Esophagus squamous epithelium (tissue), 5 donors: Measurements from ENCODE around the gene RNF6. TPM values are rescaled to one million over a fixed set of nuclear protein-coding genes. Genes with fewer than 3 reads are reported as not detected.

Experiments
- DNase-seq: peaks from one replicate; lab custom pipeline; 2025; lab: John Stamatoyannopoulos, UW
- H3K27ac ChIP-seq, 4 donors: fragments of 200-600 bp; sonication (generic); one replicate each; pipeline ENCODE4 v1.5.1; 2016 to 2019; ENCODE audit warnings: mild to moderate bottlenecking in 1 of 4
- H3K27me3 ChIP-seq, 4 donors: fragments of 200-600 bp; sonication (generic); 1 replicate in 3 of 4; 2 replicates in 1 of 4; pipeline versions ENCODE4 v1.5.1 to v1.6.0; 2017 to 2021; ENCODE audit warnings: antibody characterized with exemption in 1 of 4
- H3K36me3 ChIP-seq, 3 donors: fragments of 200-600 bp; sonication (generic); one replicate each; pipeline ENCODE4 v1.5.1; 2016 to 2019
- H3K4me1 ChIP-seq, 3 donors: fragments of 200-600 bp; sonication (generic); one replicate each; pipeline ENCODE4 v1.5.1; 2017 to 2019
- H3K4me3 ChIP-seq, 4 donors: fragments of 200-600 bp; sonication (generic); 1 replicate in 3 of 4; 2 replicates in 1 of 4; pipeline ENCODE4 v1.5.1; 2016 to 2019; ENCODE audit warnings: mild to moderate bottlenecking in 2 of 4, moderate library complexity in 1 of 4
- H3K9me3 ChIP-seq, 3 donors: fragments of 200-600 bp; sonication (generic); one replicate each; pipeline ENCODE4 v1.5.1; 2016 to 2019
- POLR2A ChIP-seq, 4 donors: fragments of 450-650 bp; IDR thresholded peaks; one replicate each; pipeline ENCODE4 v1.6.1; 2017; ENCODE audit warnings: antibody characterized with exemption in 4 of 4, mild to moderate bottlenecking in 4 of 4, moderate library complexity in 3 of 4
- WGBS, 2 donors: methylation state at CpG; one replicate each; pipeline ENCODE4 v1.1.5; 2018; 5-methylcytosine and 5-hydroxymethylcytosine counted together
- intact Hi-C: fragments of 100-400 bp; cut with DNase I; formaldehyde crosslinking; loops from one replicate; pipeline ENCODE4 v1.15.0; 2022
- total RNA-seq, 4 donors: library from RNA; depleted of rRNA; stranded (reverse); fragments of >200 nt; gene quantifications; one replicate each; pipeline ENCODE4 v1.1.0, GENCODE V29; 2016
- TF ChIP-seq, protein P1 (sequence below), 6 experiments: fragments of 450-650 bp in 4 of 6; fragments of 200-600 bp in 2 of 6; sonication (generic) in 2 of 6; IDR thresholded peaks; one replicate each; pipeline ENCODE4 v1.5.1; 2016 to 2019; ENCODE audit warnings: antibody characterized with exemption in 6 of 6, mild to moderate bottlenecking in 4 of 6, moderate library complexity in 4 of 6
- donor health status: DM: yes; HTN: yes; CAD: no.

Gene RNF6
- total RNA-seq, 4 donors from 2014 or later: 23.4 to 41.4 (median 29.6) TPM

DNA sequence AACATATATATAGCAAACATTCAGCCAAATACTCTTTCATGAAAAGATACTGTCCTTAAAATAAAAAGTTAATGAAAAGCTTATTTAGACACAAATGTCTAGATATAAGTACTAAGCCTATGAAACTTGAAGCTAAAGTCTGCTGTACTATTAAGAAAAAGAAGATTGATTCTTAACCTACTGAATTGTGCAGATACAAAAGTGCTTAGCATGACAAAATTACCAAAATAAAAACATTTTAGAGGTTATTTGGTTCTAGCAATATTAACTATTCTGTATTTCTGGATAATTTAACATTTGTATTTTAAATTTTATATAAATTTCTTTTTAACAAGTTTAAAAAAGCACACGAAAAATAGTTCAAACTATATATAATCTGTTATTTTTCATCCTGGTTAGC lies 8.8 kb downstream of the RNF6 start:
- Histone ChIP-seq H3K36me3 (peaks cover 17 to 95% (median 33%) of the 10 kb centered on the region in 3 donors), H3K9me3 (no peaks in the 10 kb centered on the region), H3K27ac (no peak overlapping the region), H3K4me3 (no peak overlapping the region), H3K27me3 (no peaks in the 10 kb centered on the region), H3K4me1 (no peaks in the 10 kb centered on the region)
- no peak for DNase-seq
- TF ChIP-seq, protein P1, sequence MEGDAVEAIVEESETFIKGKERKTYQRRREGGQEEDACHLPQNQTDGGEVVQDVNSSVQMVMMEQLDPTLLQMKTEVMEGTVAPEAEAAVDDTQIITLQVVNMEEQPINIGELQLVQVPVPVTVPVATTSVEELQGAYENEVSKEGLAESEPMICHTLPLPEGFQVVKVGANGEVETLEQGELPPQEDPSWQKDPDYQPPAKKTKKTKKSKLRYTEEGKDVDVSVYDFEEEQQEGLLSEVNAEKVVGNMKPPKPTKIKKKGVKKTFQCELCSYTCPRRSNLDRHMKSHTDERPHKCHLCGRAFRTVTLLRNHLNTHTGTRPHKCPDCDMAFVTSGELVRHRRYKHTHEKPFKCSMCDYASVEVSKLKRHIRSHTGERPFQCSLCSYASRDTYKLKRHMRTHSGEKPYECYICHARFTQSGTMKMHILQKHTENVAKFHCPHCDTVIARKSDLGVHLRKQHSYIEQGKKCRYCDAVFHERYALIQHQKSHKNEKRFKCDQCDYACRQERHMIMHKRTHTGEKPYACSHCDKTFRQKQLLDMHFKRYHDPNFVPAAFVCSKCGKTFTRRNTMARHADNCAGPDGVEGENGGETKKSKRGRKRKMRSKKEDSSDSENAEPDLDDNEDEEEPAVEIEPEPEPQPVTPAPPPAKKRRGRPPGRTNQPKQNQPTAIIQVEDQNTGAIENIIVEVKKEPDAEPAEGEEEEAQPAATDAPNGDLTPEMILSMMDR (IDR thresholded peaks at IDR 0.05): no peak
- no peak for TF ChIP-seq POLR2A (IDR thresholded peaks at IDR 0.05)
- intact Hi-C loops: no loop called here
- WGBS, 2 donors: 80 to 83% methylated on average over 1 of the region's 1 CpG

DNA sequence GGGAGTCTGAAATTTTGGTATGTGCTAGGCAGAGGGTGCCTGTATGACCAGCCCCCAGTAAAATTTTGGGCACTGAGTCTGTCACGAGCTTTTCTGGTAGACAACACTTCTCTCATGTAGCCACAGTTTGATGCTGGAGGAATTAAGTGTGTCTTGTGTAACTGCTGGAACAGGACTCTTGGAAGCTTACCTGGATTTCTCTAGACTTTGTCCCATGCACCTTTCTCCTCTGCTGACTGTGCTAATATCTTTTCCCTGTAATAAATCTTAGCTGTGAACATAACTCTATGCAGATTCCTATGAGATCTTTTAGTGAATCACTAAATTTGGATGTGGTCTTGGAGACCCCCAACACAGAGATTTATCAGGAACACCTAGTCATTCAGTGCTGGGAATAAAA lies 13.8 kb downstream of the RNF6 start:
- Histone ChIP-seq H3K27ac (no peak overlapping the region), H3K4me1 (no peaks in the 10 kb centered on the region), H3K27me3 (no peaks in the 10 kb centered on the region), H3K36me3 (peaks cover 0 to 77% (median under 1%) of the 10 kb centered on the region in 3 donors), H3K9me3 (no peaks in the 10 kb centered on the region), H3K4me3 (no peak overlapping the region)
- TF ChIP-seq, protein P1 (IDR thresholded peaks at IDR 0.05): no peak
- no peak for DNase-seq
- intact Hi-C loops: no loop called here
- 63 to 83% methylated on average over 1 of the region's 1 CpG for WGBS, 2 donors

DNA sequence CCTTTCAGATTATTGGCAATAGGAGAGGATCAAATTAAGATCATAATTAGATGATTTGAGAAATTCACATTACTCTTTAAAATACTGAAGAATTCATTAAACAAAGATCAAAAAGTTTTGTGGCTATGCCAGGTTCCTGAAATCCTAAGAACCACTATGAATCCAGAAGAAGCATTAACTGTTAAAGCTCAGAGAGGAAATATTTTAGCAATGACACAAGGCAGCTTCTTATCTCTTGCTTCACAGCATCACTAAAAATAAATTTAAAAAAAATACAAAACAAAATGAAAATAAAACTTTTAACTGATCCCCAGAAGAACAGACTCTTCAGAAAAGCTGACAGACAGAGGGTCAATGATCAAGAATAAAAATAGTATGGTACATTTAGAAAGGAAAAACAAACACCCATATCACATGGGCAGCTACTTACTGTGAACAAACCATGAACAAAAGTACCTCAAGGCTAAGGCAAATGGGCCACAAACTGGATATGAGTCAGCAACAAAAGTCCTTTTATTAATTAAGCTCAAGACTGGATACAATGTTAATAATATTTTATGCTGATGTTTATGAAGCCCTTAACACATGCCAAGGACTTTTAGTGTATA lies 19.6 kb downstream of the RNF6 start:
- peaks cover 0 to 23% (median 0%) of the 10 kb centered on the region in 3 donors for H3K36me3 ChIP-seq
- H3K4me1 ChIP-seq: no peaks in the 10 kb centered on the region
- no peaks in the 10 kb centered on the region for H3K9me3 ChIP-seq
- DNase-seq: no peak
- H3K4me3 ChIP-seq: no peak overlapping the region
- H3K27ac ChIP-seq: no peak overlapping the region
- no peaks in the 10 kb centered on the region for H3K27me3 ChIP-seq
- no peak for TF ChIP-seq POLR2A (IDR thresholded peaks at IDR 0.05)
- TF ChIP-seq, protein P1 (IDR thresholded peaks at IDR 0.05): no peak
- intact Hi-C loops: no loop called here

DNA sequence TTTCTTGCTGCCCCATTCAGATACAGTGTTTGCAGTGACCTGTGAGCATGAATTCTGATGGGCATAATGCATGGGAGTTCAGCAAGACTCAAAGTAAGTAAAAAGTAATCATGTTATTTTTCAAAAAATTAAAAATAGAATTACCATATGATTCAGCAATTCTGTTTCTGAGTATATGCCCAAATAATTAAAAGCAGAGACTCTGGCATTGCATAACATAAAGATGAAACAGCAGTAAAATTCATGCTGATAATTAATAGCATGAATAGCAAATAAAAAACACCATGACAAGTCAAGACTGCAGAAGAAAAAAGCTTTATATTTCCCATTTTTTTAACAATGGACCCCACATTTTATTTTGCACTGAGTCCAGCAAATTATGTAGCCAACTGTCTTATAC lies 21.3 kb downstream of the RNF6 start:
- H3K27ac ChIP-seq: no peak overlapping the region
- H3K27me3 ChIP-seq: no peaks in the 10 kb centered on the region
- TF ChIP-seq POLR2A (IDR thresholded peaks at IDR 0.05): no peak
- no peaks in the 10 kb centered on the region for H3K4me1 ChIP-seq
- peaks cover 0 to 7% (median 0%) of the 10 kb centered on the region in 3 donors for H3K9me3 ChIP-seq
- no peak for DNase-seq
- H3K4me3 ChIP-seq: no peak overlapping the region
- peaks cover 0 to 7% (median 0%) of the 10 kb centered on the region in 3 donors for H3K36me3 ChIP-seq
- intact Hi-C loops: no loop called here

DNA sequence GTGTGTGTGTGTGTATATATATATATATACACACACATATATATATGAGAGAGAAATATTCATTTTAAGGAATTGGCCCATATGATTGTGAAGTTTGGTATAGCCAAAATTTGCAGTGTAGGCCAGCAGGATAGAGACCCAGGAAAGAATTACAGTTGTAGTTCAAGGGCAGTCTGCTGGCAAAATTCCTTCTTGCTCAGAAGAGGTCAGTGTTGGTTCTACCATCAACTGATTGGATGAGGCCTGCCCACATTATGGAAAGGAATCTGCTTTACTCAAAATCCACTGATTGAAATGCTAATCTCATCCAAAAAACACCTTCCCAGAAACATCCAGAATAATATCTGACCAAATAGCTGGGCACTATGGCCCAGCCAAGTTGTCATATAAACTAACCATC lies 24.0 kb downstream of the RNF6 start:
- H3K9me3 ChIP-seq: peaks cover 0 to 15% (median 3%) of the 10 kb centered on the region in 3 donors
- H3K4me1 ChIP-seq: no peaks in the 10 kb centered on the region
- H3K4me3 ChIP-seq: no peak overlapping the region
- H3K27ac ChIP-seq: no peak overlapping the region
- H3K36me3 ChIP-seq: no peaks in the 10 kb centered on the region
- intact Hi-C loops: no loop called here
- no peak for DNase-seq
- TF ChIP-seq, protein P1 (IDR thresholded peaks at IDR 0.05): no peak
- no peak for TF ChIP-seq POLR2A (IDR thresholded peaks at IDR 0.05)
- H3K27me3 ChIP-seq: no peaks in the 10 kb centered on the region

DNA sequence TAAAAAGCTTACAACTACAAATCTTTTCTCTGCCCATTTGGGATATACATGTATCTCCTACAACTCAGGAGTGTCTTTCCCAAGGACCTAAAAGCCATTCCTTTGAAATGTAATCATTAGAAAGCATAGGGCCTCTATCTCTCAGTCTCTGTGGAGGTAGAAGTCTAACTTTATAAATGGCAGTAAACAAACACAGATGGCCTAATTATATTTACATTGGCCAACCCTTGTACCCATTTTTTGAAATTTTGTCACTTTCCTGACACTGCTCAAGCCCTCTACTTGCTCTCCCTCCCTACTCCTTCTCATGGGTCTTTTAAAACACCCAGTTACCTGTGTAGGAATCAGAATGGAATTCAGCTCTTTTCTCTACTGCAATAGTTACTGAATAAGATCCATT lies 24.8 kb downstream of the RNF6 start:
- no peak for DNase-seq
- H3K36me3 ChIP-seq: no peaks in the 10 kb centered on the region
- intact Hi-C loops: no loop called here
- TF ChIP-seq, protein P1 (IDR thresholded peaks at IDR 0.05): no peak
- H3K4me1 ChIP-seq: no peaks in the 10 kb centered on the region
- H3K9me3 ChIP-seq: peaks cover 0 to 21% (median 3%) of the 10 kb centered on the region in 3 donors
- H3K27ac ChIP-seq: no peak overlapping the region
- no peak overlapping the region for H3K4me3 ChIP-seq
- no peaks in the 10 kb centered on the region for H3K27me3 ChIP-seq
